NOMO-1 (cell line): ENCODE measurements around the gene ACADVL.
A peak's percentile ranks its signal among the peaks of the same experiment; 100 is the strongest.
"Not testable (repeated sequence)": the region's sequence is repeated elsewhere in the genome, so short reads cannot be mapped to it uniquely, and the experiment has no call there.

Source experiments
- DNase-seq, 2 experiments: peaks; one replicate each; lab custom pipeline; 2025; ENCODE audit not compliant: unreplicated experiment in 2 of 2; lab: John Stamatoyannopoulos, UW

ACADVL gene

GRCh38 chr17:7234083-7234951 is 14.6 kb downstream of the ACADVL start, which contains the start of gene DVL2:
Gene DVL2 (minus strand): TSS chr17:7234517. CDS start chr17:7234262, 255 bp downstream.
- peak; percentile 93 to 96 for DNase-seq

DNA sequence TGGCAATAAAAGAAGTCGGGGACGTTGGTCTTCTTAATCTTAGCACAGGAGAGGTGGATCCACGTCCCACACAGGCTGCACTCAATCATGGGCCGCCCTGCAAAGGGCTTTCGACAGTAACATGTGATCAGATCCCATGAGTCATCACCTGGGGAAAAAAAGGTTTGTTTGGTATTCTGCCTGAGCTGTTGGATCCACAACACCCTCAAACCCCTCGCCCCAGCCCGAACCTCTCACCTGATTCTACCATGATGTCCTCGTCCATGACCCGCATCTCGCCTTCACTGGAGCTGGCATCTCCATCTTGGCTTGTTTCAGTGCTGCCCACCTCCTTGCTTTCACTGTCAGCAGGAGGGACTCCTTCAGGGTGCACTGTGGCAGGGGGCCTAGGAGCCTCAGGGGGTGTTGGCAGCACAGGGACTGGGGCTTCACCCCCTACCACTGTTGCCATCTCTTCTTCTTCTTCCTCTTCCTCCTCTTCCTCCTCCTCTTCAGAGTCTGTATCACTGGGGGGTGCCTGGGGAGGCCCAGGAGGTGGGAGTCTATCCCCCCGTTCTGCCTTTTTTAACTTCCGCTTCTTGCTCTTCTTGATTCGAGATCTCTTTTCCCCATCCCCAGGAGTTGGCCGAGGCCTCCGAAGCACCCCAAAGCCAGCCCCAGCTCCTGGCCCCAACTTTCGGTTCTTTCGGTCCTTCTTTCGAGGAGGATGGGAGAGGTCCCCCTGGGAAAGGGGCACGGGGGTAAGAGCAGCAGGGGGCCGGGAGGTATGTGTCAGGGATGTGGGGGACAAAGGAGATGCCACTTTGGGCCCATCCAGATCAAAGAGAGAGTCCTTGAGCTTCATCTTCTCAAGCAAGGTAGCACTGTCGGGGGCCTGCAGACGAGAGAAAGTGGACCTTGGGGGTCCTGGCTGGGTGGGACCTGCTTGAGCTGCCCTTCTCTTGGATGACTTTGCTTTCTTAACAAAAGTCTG is 16.2 kb downstream of the ACADVL start:
- DNase-seq, result no peak

DNA sequence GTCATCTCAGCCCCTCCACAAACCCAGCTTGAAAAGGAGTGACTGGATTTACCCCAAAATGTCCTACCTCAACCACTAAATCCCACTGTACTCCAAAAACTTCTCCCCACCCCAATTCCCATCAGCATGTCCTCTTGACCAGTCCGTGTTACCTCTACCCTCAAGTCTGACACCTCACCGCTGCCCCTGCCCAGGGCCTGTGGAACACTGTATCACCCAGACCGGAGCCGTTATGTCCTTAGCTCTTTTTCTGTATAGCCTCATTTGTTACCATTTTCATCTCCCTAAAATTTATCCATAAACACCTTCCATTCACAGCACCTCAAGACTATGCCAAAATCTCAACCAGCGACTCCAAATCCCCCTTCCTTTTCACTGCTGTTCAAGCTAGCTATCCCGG is 17.1 kb downstream of the ACADVL start:
- DNase-seq, result no peak

DNA sequence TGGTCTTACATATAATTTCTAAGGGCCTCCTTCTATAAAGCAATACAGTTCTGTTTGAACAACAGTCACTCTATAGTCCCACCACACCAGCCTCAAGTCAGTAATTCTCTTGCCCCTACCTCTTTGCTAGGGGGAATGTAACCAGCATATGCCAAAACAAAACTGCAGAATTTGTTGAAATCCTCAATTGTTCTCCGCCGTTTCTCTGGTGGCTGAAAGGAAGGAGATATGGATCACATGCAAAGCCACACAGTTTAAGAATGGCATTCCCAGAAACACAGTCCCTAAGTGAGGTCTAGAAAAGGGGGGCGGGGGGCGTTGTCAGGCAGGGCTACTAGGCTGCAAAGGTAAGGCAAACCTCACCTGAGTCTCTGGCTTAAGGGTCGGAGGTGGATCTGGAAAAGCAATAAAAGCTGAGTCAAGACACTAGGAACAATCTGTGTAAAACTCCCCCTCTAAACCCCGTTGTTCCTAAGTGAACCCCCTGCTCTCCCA is 17.6 kb downstream of the ACADVL start:
- no peak for DNase-seq

DNA sequence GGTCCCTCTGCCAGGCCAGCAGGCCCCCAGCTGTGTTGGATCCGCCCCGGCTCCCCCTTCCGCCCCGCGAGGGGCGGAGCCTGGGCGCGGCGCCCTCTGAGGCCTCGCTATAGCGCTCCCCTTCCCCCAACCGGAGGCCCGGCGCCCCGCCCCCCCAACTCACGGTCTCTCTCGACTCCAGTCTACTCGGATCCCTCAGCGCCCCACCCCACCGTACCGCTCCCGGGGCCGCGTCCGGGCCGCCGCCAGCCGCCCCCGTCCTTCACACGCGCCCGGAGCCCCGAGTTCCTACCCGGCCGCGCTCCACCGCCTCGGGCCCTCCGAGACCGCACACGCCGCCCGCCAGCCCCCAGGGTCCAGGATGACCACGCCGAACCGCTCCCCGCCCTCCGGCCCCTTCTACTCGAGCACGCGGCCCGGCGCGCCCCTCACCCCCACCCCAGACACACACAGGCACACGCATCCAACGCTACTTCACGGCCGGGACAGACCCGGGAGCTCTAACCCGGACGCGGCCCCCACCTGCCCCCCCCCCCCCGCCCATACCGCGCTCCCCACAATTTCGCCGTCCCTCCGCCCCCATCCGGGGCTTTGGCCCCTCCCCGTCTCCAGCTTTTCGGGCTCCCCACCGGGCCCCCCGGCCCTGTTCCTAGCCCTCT is 18.2 kb downstream of the ACADVL start:
- peak; percentile 30 to 58 for DNase-seq

- DNase-seq, result no peak
These were observed 18.8 kb downstream of the ACADVL start for GRCh38 chr17:7238420-7239090.

GRCh38 chr17:7239091-7240027 is 19.6 kb downstream of the ACADVL start, which contains the start of gene PHF23:
Gene PHF23 (minus strand): TSS chr17:7239457. CDS start chr17:7239279, 178 bp downstream.
- DNase-seq, result peak; percentile 97 to 99

DNA sequence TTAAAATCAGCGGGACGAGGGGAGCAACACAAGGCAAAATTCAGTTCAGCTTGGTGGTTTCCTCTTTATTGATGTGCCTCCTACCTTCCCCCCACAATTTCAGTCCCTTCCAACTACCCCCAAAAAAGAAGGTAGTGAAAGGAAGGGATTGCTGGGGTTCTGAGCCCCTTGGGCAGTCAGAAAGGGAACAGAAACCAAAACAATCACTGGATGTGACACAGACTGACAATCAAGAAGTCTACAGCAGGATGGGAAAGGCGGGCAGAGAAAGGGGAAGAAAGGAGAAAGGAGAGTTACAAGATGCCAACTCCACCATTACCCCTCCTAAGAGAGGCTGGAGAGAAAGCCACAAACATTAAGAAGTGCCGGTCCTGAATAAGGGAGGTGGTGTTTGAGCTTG is 20.6 kb downstream of the ACADVL start:
- DNase-seq, result peak; percentile 76 to 85

- no peak for DNase-seq
These were observed 21.5 kb downstream of the ACADVL start for GRCh38 chr17:7241090-7241733.

DNA sequence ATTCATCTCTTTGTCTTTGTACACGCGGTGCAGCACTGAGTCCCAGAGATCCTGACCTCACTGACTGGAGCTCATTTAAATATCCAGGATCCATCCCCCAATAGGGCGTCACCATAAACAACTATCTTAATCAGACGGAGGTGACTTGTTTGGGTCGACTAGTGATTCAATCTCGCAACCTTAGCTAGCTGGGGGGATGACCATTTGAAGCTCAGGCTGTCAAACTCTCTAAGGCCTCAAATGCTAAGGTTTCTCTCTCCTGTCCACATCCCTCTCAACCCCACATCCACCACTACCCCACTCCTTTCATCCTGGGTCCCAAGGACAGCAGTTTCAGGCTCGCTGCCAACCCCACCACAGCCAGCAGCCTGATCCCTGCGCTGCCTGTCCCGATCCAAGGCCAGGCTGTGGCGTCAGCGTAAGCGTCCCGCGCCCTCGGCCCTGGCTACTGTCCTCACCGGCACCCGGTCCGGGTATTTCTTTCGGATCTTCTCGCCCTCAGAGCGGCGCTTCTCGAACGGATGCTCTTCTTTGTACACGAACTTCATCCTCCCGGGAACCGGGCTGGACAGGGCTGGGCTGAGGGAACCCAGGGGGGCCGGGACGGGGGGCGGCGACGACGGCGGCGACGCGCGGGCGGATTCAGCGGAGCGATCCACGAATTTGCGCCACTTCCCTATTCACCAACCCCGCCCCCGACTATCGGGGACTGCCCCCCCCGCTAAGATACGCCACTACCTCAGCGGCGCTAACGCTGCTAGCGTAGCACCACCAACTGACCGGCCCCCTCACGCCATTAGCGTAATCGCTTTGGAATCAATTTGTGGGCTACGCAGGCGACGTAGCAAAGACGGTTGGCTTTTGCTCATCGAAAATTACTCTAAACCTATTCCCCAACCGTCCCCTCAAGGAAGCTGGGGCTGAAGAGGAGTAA is 22.3 kb downstream of the ACADVL start, which contains the start of gene GABARAP:
Gene GABARAP (minus strand): TSS at position 667 of the 934 bp plus-strand sequence. CDS start 119 bp downstream, at position 548.
- peak; percentile 80 to 88 for DNase-seq

DNA sequence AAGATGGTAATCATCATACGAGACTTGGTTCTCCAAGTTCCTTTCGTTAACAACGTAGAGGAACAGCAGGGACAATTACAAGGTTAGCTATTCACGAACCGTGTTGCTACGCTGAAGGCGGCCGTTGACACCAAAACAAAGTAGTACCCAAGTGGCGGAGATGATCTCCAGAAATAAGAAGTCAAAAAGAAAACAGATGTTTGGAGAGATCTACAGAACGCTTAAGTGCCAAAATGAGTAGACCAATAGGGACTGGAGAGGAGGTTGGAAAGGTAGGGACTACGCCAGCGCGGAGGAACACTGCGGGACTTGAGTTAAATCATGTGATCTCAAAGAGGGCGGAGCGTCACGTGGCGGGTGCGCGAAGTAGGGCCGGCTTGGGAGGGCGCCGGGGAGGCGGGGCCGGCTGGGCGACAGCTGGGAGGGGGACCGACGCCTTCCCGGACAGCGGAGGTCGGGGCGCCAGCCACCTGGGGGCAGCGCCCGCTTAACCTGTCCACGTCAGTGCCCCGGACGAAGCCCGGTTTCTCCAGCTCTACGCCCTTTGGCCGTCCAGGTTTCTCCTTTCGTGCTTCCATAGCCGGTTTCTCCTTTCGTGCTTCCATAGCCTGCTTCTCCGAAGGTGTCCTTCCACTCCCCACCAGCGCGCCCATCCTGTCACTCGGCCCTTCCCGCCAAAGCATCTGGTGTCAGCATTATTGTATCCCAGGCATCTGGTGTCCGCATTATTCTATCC is 23.1 kb downstream of the ACADVL start:
- peak; percentile 87 to 88 for DNase-seq

- no peak for DNase-seq
These were observed 23.7 kb downstream of the ACADVL start for GRCh38 chr17:7243453-7243729.

DNA sequence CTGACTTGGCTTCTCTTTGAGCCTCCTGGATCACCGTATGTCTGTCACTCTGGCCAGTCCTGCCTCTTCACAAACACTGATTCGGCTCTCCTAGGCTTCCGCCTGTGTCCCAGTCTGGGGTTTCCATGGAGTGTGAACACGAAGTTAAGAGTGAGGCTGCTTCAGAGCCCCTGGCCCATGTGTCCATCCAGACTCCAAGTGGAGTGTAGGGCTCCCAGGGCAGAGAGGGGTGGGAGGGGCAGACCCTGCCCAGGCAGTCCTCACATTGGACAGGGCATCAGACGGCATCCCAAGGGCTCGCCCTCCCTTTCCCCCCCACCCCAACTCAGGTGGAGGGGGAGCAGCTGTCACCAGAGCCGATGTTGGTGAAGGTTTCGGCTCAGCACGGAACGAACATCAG is 24.1 kb downstream of the ACADVL start:
- not testable (repeated sequence) for DNase-seq

GRCh38 chr17:7246779-7247178 is 27.0 kb downstream of the ACADVL start:
- DNase-seq, result no peak

GRCh38 chr17:7248796-7249195 is 29.1 kb downstream of the ACADVL start:
- no peak for DNase-seq

GRCh38 chr17:7249214-7249613 is 29.5 kb downstream of the ACADVL start:
- no peak for DNase-seq

GRCh38 chr17:7249830-7250229 is 30.1 kb downstream of the ACADVL start:
- DNase-seq, result peak; percentile 28 to 55
